Spleen (tissue), 7 donors: Measurements from ENCODE around the gene ARG1.

Experiments used
- POLR2A ChIP-seq, 3 donors: fragments of 450-650 bp; IDR thresholded peaks; one replicate each; pipeline ENCODE4 v1.5.1; 2017; ENCODE audit warnings: antibody characterized with exemption in 3 of 3, mild to moderate bottlenecking in 1 of 3
- TF ChIP-seq, protein P1 (sequence below), 11 experiments: fragments of 200-600 bp in 7 of 11; fragments of 450-650 bp in 4 of 11; sonication (generic) in 4 of 11; IDR thresholded peaks in 8 of 11; conservative IDR thresholded peaks in 3 of 11; 1 replicate in 7 of 11; 2 replicates in 4 of 11; pipeline versions ENCODE4 v1.4.0 to v1.8.0; 2016 to 2021; ENCODE audit warnings: antibody characterized with exemption in 11 of 11, inconsistent platforms in 4 of 11, mild to moderate bottlenecking in 1 of 11
- donor health status: DM: no; HTN: no; CAD: no; lungs with moderate emphysema.
- donor health status: DM: no; HTN: no; CAD: no.
- donor health status: DM: no; HTN: no; CAD: no.

DNA sequence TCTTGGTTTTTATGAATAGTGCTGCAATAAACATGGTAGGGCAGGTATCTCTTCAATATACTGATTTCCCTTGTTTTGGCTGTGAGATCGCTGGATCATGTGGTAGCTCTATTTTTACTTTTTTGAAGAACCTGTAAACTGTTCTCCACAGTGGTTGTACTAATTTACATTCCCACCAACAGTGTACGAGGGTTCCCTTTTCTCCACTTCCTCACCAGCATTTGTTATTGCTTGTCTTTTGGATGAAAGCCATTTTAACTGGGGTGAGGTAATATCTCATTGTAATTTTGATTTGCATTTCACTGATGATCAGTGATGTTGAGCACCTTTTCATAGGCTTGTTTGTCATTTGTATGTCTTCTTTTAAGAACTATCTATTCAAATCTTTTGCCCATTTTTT, 8.0 kb upstream of the ARG1 start:
- TF ChIP-seq, protein P1, sequence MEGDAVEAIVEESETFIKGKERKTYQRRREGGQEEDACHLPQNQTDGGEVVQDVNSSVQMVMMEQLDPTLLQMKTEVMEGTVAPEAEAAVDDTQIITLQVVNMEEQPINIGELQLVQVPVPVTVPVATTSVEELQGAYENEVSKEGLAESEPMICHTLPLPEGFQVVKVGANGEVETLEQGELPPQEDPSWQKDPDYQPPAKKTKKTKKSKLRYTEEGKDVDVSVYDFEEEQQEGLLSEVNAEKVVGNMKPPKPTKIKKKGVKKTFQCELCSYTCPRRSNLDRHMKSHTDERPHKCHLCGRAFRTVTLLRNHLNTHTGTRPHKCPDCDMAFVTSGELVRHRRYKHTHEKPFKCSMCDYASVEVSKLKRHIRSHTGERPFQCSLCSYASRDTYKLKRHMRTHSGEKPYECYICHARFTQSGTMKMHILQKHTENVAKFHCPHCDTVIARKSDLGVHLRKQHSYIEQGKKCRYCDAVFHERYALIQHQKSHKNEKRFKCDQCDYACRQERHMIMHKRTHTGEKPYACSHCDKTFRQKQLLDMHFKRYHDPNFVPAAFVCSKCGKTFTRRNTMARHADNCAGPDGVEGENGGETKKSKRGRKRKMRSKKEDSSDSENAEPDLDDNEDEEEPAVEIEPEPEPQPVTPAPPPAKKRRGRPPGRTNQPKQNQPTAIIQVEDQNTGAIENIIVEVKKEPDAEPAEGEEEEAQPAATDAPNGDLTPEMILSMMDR (IDR thresholded peaks at IDR 0.05 in 8 of 11, conservative IDR thresholded peaks at IDR 0.05 in 3 of 11): no peak
- TF ChIP-seq POLR2A (IDR thresholded peaks at IDR 0.05): no peak
